Measurements from ENCODE around the gene SHISA2. TPM values are rescaled to one million over a fixed set of nuclear protein-coding genes. Genes with fewer than 3 reads are reported as not detected.

Gene SHISA2
- total RNA-seq, 1 experiment from 2014 or later: not detected

- no peak for DNase-seq (ENCODE audit: low spot score)
Observed at GRCh38 chr13:26017932-26018665, 33.7 kb downstream of the SHISA2 start.

DNA sequence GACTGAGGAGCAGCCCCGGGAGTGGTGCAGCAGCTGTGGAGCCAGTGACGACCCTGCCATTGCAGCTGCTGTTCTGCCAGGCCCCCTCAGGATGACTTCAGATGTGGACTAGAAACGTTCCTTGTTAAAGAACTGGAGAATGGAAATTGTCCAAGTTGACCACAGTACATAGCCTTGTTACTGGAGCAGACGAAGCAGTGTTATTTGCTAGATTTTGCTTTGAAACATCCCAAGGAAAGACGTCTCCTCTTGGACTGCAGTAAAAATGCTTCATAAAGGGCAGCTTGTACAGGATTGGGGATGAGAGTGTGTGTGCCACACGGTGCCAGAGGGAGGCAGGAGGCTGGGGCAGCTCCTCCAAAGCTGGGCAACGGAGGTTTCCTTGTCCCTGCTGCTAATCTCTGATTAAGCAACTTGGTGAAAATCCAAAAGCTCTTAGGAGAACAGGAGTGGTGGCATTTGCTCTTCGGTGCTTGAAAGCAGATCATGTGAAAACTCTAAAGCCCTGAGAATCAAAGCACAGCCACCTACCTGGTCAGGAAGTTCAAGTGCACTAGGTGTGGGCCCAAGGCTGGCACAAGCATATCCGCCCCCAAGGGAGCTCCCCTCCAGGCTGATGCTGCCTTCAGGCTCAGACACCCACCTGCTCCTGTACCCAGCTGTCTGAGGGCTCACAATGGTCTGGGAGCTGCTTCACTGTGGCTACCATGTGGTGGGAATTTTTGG, 34.5 kb downstream of the SHISA2 start:
- no peak for DNase-seq (ENCODE audit: low spot score)

DNA sequence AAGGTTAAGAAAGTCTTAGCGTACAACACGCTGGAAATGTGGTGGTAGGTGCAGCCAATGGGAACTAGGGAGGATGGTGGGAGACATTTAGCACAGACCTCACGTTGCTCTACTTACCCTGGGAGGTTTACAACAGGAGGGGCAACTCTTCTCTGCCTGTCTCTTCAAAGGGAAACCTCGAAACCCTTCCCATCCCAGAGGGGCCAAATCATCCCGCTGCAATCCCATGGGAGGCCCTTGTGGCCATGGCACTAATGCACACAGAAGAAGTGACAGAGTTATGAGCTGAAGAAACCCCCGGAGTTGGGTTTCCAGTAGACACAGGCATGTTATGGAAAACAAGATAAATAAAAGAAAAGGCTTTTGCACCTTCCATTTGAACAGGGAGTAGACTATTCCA, 35.6 kb downstream of the SHISA2 start:
- DNase-seq (ENCODE audit: low spot score): no peak

DNA sequence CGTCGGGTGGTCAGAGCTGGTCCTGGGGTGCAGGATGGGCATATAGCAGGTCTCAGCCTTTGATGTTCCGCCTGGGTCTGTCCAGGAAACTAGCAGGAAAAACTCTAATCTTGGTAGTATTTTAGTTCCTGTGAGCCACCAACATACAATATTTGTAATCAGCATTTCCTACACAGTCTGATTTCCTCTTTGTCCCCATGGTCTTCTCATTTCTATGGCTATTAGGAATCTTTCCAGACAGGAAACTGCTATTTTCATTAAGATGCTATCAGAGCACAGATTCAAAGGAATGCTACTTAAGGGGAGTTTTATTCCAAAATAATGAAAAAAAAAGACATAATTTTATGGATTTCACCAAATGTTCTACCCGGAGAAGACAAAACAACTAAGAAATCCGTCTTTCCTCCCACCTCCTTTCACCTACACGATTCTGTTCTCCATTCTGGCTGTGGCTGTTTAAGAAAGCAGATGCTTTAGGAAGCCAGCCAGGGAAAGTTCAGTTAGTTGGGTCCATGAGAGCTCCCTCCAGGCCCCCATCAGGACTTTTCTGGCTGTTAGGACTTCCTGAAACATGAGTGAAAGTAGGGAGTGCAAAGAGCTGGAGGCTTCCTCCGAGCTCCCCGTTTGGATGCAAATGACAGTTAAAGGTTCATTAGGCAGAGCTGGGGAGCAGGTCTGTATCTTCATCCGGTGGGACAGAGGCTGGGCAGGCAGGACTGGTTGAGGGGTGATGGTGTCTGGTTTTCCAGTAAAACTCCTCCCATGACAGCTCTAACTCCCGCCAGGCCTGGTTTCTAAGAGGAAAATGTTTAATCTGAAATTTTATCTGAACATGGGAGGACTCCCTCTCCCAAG, 36.3 kb downstream of the SHISA2 start:
- DNase-seq (ENCODE audit: low spot score): no peak

DNA sequence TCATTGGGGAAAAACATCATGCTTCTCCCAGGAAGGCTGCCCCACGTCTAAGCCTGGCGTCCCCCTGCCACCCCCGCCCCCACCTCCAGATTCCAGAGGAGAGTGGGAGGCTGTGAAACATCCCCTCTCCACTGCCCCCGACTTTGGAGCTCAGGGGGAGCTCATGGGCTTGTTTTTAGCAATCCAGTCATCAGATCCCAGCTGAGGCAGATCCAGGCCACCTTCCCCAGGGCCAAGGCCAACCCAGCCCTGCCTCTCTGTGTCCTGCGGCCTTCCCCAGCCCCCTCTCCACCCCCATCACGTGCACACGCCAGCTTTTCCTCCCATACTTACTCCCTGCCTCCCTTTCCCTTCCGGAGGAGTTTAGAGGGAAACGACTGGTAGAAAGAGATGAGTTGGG, 38.8 kb downstream of the SHISA2 start:
- DNase-seq (ENCODE audit: low spot score): no peak

DNA sequence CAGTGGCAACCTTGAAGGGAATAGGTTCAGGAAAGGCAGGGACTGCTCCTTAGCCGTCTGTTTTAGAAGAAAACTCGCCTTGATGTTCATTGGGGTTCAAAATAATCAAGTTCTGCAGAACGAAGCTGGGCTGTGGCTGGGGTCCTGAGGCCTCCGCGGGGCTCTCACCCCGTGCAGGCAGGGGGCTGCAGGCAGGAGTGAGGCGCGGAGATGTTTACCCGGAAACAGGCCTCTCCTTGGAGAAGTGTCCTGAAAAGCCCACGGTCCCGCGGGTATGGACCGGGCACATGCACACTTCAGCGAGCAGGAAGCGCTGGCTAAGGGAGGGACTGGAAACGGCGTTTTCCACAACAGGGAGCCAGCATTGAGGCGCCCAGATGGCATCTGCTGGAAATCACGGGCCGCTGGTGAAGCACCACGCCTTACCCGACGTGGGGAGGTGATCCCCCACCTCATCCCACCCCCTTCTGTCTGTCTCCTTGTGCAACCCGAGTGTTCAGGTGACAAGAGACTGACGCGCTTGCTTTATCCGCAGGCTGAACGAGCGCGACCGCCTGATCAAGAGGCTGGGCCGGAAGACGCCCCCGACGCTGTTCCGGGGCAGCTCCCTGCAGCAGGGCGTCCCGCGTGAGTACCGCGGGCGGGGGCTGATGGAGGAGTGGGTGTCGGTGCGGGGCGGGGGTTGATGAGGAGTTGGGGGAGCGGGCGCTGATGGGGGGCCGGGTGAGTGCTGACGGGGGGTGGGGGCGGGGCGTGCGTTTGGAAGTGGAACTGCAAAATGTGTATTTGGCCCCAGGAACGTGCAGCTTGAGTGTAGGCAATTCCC, 39.6 kb downstream of the SHISA2 start:
- DNase-seq (ENCODE audit: low spot score): no peak

DNA sequence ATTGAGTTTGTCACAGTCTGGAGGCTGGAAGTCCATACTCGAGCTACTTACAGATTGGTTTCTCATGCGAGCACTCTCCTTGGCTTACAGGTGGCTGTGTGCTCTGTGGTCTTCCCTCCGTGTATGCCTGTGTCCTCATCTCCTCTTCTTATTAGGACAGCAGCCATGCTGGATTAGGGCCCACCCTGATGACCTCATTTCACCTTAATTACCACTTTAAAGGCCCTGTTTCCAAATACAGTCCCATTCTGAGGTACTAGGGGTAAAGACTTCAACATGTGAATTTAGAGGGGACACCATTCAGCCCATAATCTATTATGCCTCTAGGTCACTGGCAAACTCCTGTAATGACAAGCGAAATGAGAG, 40.6 kb downstream of the SHISA2 start:
- DNase-seq (ENCODE audit: low spot score): no peak

GRCh38 chr13:26010487-26011207, 41.2 kb downstream of the SHISA2 start:
- no peak for DNase-seq (ENCODE audit: low spot score)

GRCh38 chr13:26007261-26008125, 44.3 kb downstream of the SHISA2 start:
- DNase-seq (ENCODE audit: low spot score): no peak

Other genes starting within 250 kb of the SHISA2 start
- gene RNF6, start 170.3 kb upstream of the SHISA2 start, total RNA-seq (2014; rRNA removed; shearing (Covaris generic)): 15.8 and 25.6 TPM in 2 replicates
- 11.0 and 14.7 TPM in 2 replicates for gene CDK8, start 202.1 kb upstream of the SHISA2 start, total RNA-seq (2014; rRNA removed; shearing (Covaris generic))

Data from H4 (cell line).